GM12878 (cell line): ENCODE results near the gene CCDC85B. TPM values are rescaled to one million over a fixed set of nuclear protein-coding genes. Genes with fewer than 3 reads are reported as not detected.

ENCODE experiments used
- ATF2 ChIP-seq: IDR thresholded peaks from 2 replicates; pipeline ENCODE4 v1.6.1; 2012; ENCODE audit warnings: low read length, inconsistent platforms
- BCLAF1 ChIP-seq: fragments of 450-650 bp; IDR thresholded peaks from 2 replicates; pipeline ENCODE4 v1.6.1; 2017; ENCODE audit warnings: antibody characterized with exemption, mild to moderate bottlenecking, moderate library complexity
- BMI1 ChIP-seq: fragments of 450-650 bp; IDR thresholded peaks from 2 replicates; pipeline ENCODE4 v1.6.1; 2016; ENCODE audit warnings: mild to moderate bottlenecking, moderate library complexity, borderline replicate concordance
- CBFB ChIP-seq: IDR thresholded peaks from 2 replicates; pipeline ENCODE4 v1.6.1; 2016; ENCODE audit warnings: antibody characterized with exemption, low read depth
- CBX3 ChIP-seq: fragments of 200-600 bp; sonication (generic); IDR thresholded peaks from 2 replicates; pipeline ENCODE4 v1.6.1; 2016; ENCODE audit warnings: low read depth, borderline replicate concordance
- CREB1 ChIP-seq: IDR thresholded peaks from 2 replicates; pipeline ENCODE4 v1.6.1; 2012; ENCODE audit warnings: low read depth, mild to moderate bottlenecking, inconsistent platforms
- EED ChIP-seq: sonication (generic); IDR thresholded peaks from 2 replicates; pipeline ENCODE4 v1.6.1; 2016; ENCODE audit warnings: antibody characterized with exemption, low read depth
- GABPA ChIP-seq: IDR thresholded peaks from 2 replicates; pipeline ENCODE4 v1.6.1; 2014; ENCODE audit warnings: antibody characterized with exemption, low read depth, mild to moderate bottlenecking, inconsistent platforms
- KAT2A ChIP-seq: conservative IDR thresholded peaks from 2 replicates; pipeline ENCODE4 v1.6.1; 2011; ENCODE audit warnings: low read depth, low read length; ENCODE audit not compliant: control insufficient read depth
- KDM1A ChIP-seq: fragments of 200-600 bp; sonication (generic); IDR thresholded peaks from 2 replicates; pipeline ENCODE4 v1.6.1; 2016; ENCODE audit warnings: borderline replicate concordance
- NBN ChIP-seq: fragments of 450-650 bp; IDR thresholded peaks from 2 replicates; pipeline ENCODE4 v1.6.1; 2016
- NFIC ChIP-seq: IDR thresholded peaks from 2 replicates; pipeline ENCODE4 v1.6.1; 2012; ENCODE audit warnings: low read depth, mild to moderate bottlenecking, inconsistent platforms, low read length, moderate library complexity
- NFXL1 ChIP-seq: fragments of 450-650 bp; IDR thresholded peaks from 2 replicates; pipeline ENCODE4 v1.6.1; 2017; ENCODE audit warnings: antibody characterized with exemption, mild to moderate bottlenecking, borderline replicate concordance
- NR2C1 ChIP-seq: fragments of 450-650 bp; IDR thresholded peaks from 2 replicates; pipeline ENCODE4 v1.6.1; 2017; ENCODE audit warnings: antibody characterized with exemption, mild to moderate bottlenecking, moderate library complexity
- NR2F1 ChIP-seq: fragments of 450-650 bp; conservative IDR thresholded peaks from 2 replicates; pipeline ENCODE4 v1.6.1; 2017; ENCODE audit warnings: mild to moderate bottlenecking
- PAX5 ChIP-seq: IDR thresholded peaks from 2 replicates; pipeline ENCODE4 v1.6.1; 2011; ENCODE audit warnings: low read depth, low read length, borderline replicate concordance
- PAX8 ChIP-seq: fragments of 450-650 bp; IDR thresholded peaks from 2 replicates; pipeline ENCODE4 v1.6.1; 2017; ENCODE audit warnings: mild to moderate bottlenecking, moderate library complexity
- POLR2AphosphoS2 ChIP-seq: IDR thresholded peaks from 2 replicates; pipeline ENCODE4 v1.6.1; 2011; ENCODE audit warnings: low read depth, mild to moderate bottlenecking, low read length, improper control_type of control experiment, moderate library complexity
- POU2F2 ChIP-seq: IDR thresholded peaks from 3 replicates; pipeline ENCODE4 v1.6.1; 2011; ENCODE audit warnings: low read depth, mild to moderate bottlenecking, low read length, borderline replicate concordance
- RAD21 ChIP-seq: IDR thresholded peaks from 2 replicates; pipeline ENCODE4 v1.6.1; 2011; ENCODE audit warnings: mild to moderate bottlenecking, low read depth, low read length, moderate library complexity; ENCODE audit not compliant: insufficient read depth
- RUNX3 ChIP-seq: IDR thresholded peaks from 2 replicates; pipeline ENCODE4 v1.6.1; 2012; ENCODE audit warnings: low read length, inconsistent platforms
- SMAD1 ChIP-seq: fragments of 450-650 bp; IDR thresholded peaks from 2 replicates; pipeline ENCODE4 v1.6.1; 2018; ENCODE audit warnings: mild to moderate bottlenecking, low read depth; ENCODE audit not compliant: partially characterized antibody
- SREBF2 ChIP-seq: IDR thresholded peaks from 2 replicates; pipeline ENCODE4 v1.6.1; 2012; ENCODE audit warnings: mild to moderate bottlenecking, low read length
- STAT3 ChIP-seq: IDR thresholded peaks from 2 replicates; pipeline ENCODE4 v1.6.1; 2011; ENCODE audit warnings: low read depth, low read length, improper control_type of control experiment
- TAF1 ChIP-seq: IDR thresholded peaks from 2 replicates; pipeline ENCODE4 v1.6.1; 2011; ENCODE audit warnings: mild to moderate bottlenecking, low read depth, low read length, borderline replicate concordance
- ZNF622 ChIP-seq: fragments of 450-650 bp; IDR thresholded peaks from 2 replicates; pipeline ENCODE4 v1.6.1; 2017; ENCODE audit warnings: mild to moderate bottlenecking, inconsistent platforms
- ZZZ3 ChIP-seq: IDR thresholded peaks from 2 replicates; pipeline ENCODE4 v1.6.1; 2011; ENCODE audit warnings: low read depth; ENCODE audit not compliant: control insufficient read depth, insufficient read length
- polyA plus RNA-seq, 11 experiments: library from polyadenylated mRNA; depleted of rRNA in 4 of 11; unstranded in 6 of 11; stranded (reverse) in 5 of 11; fragments of >200 nt; fragmentation: Nextera tagmentation in 4 of 11; fragmentation: Illumina TruSeq in 1 of 11; extraction: Ambion mirVana in 4 of 11; extraction: Trizol in 1 of 11; gene quantifications; 1 replicate in 1 of 11; 2 replicates in 10 of 11; pipeline versions ENCODE4 v1.2.1 to v1.2.3, GENCODE V29; 2011 to 2016; ENCODE audit warnings: inconsistent platforms in 2 of 11, missing spikeins in 2 of 11, low read depth in 1 of 11
- total RNA-seq, 4 experiments: library from RNA; depleted of rRNA in 3 of 4; stranded (reverse); fragments of >200 nt in 3 of 4; fragmentation: Illumina TruSeq in 1 of 4; extraction: Trizol in 1 of 4; gene quantifications; 2 replicates each; pipeline versions ENCODE4 v1.2.1 to v1.2.3, GENCODE V29; 2013 to 2021
- TF ChIP-seq, protein P1 (sequence below): IDR thresholded peaks from 2 replicates; pipeline ENCODE4 v1.6.1; 2012; ENCODE audit warnings: low read depth, low read length, improper control_type of control experiment

The CCDC85B gene
- total and polyA plus RNA-seq, 10 of the 15 experiments (the other 5 are each of a cell fraction or from before 2014, with no cell fraction given): 0.32 to 114 (median 49.5) TPM

- TF ChIP-seq EED (no peak), PAX8 (no peak), GABPA (no peak), NFXL1 (no peak), NR2F1 (peak; percentile 46; the same call in 1 of the 2 replicates), SREBF2 (no peak), TAF1 (peak; percentile 38; the same call in 1 of the 2 replicates), NFIC (no peak), ZZZ3 (no peak), KDM1A (no peak), CBFB (no peak; the same call in 1 of the 2 replicates), RUNX3 (no peak), ZNF622 (no peak), NR2C1 (no peak), STAT3 (no peak), BCLAF1 (no peak), CREB1 (no peak), CBX3 (no peak), PAX5 (no peak), NBN (no peak), KAT2A (no peak), SMAD1 (no peak), POLR2AphosphoS2 (no peak), BMI1 (no peak), POU2F2 (no peak), RAD21 (no peak), ATF2 (no peak)
- TF ChIP-seq, protein P1, sequence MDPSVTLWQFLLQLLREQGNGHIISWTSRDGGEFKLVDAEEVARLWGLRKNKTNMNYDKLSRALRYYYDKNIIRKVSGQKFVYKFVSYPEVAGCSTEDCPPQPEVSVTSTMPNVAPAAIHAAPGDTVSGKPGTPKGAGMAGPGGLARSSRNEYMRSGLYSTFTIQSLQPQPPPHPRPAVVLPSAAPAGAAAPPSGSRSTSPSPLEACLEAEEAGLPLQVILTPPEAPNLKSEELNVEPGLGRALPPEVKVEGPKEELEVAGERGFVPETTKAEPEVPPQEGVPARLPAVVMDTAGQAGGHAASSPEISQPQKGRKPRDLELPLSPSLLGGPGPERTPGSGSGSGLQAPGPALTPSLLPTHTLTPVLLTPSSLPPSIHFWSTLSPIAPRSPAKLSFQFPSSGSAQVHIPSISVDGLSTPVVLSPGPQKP: no peak; the same call in 1 of the 2 replicates
Observed at GRCh38 chr11:65894034-65894591, 3.6 kb downstream of the CCDC85B start (continued).
